Neural cell (in vitro differentiated cells): Measurements from ENCODE around the gene PES1.

Experiments used
- EP300 ChIP-seq: fragments of 450-650 bp; conservative IDR thresholded peaks from 2 replicates; pipeline ENCODE4 v1.6.1; 2014; ENCODE audit warnings: antibody characterized with exemption, mild to moderate bottlenecking, moderate library complexity; ENCODE audit not compliant: poor library complexity, severe bottlenecking
- EZH2 ChIP-seq: fragments of 200-600, 300-800 bp; shearing (Covaris generic), sonication (generic); IDR thresholded peaks from 2 replicates; pipeline ENCODE4 v1.6.1; 2014; ENCODE audit warnings: antibody characterized with exemption, low read length, borderline replicate concordance, mild to moderate bottlenecking; ENCODE audit not compliant: insufficient read depth, poor library complexity, severe bottlenecking
- POLR2AphosphoS5 ChIP-seq: IDR thresholded peaks from 2 replicates; pipeline ENCODE4 v1.6.1; 2012
- RAD21 ChIP-seq: fragments of 450-650 bp; conservative IDR thresholded peaks from 2 replicates; pipeline ENCODE4 v1.6.1; 2014; ENCODE audit warnings: antibody characterized with exemption, mild to moderate bottlenecking, moderate library complexity
- TAF1 ChIP-seq: IDR thresholded peaks from 2 replicates; pipeline ENCODE4 v1.6.1; 2012; ENCODE audit warnings: low read depth
- TF ChIP-seq, protein P1 (sequence below): fragments of 450-650 bp; IDR thresholded peaks from 2 replicates; pipeline ENCODE4 v1.5.1; 2014; ENCODE audit warnings: antibody characterized with exemption, mild to moderate bottlenecking, moderate library complexity; ENCODE audit not compliant: poor library complexity, severe bottlenecking
- TF ChIP-seq, protein P2 (sequence below): IDR thresholded peaks from 2 replicates; pipeline ENCODE4 v1.6.1; 2012; ENCODE audit warnings: borderline replicate concordance

DNA sequence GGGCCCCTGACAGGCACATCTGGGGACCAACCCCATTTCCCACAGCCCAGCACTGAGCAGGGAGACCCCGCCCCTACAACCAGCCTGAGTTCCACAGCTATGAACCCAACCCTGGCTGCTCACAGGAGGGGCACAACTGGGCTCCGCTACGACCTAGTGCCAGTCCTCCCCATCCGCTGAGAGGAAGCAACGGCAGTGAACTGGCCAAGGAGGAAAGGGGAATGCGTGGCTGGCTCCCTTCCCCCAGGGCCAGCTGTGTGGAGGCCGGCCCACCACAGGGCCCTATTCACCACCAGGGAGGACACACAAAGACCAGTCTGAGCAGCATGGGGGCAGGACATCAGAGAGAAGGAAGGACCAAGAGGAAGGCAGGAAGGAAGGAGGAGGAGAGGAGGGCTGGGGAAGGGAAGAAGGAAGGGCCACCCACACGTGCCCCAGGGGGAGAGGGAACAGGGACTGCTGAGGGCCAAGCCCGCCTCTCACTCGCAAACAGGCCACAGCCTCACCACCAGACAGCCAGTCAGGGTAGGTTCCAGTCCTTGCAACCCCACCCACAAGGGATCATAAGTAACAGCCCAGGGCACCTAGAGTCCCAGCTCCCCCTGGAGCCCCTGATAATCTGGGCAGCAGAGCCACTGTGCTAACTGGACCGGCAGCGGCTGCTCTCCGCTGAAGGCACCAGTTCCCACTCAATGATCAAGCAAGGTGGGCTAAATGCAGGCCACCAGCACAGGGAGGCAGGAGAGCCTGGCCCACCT lies 8.7 kb downstream of the PES1 start:
- TF ChIP-seq EP300: no peak
- TF ChIP-seq, protein P1, sequence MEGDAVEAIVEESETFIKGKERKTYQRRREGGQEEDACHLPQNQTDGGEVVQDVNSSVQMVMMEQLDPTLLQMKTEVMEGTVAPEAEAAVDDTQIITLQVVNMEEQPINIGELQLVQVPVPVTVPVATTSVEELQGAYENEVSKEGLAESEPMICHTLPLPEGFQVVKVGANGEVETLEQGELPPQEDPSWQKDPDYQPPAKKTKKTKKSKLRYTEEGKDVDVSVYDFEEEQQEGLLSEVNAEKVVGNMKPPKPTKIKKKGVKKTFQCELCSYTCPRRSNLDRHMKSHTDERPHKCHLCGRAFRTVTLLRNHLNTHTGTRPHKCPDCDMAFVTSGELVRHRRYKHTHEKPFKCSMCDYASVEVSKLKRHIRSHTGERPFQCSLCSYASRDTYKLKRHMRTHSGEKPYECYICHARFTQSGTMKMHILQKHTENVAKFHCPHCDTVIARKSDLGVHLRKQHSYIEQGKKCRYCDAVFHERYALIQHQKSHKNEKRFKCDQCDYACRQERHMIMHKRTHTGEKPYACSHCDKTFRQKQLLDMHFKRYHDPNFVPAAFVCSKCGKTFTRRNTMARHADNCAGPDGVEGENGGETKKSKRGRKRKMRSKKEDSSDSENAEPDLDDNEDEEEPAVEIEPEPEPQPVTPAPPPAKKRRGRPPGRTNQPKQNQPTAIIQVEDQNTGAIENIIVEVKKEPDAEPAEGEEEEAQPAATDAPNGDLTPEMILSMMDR: no peak
- TF ChIP-seq, protein P2, sequence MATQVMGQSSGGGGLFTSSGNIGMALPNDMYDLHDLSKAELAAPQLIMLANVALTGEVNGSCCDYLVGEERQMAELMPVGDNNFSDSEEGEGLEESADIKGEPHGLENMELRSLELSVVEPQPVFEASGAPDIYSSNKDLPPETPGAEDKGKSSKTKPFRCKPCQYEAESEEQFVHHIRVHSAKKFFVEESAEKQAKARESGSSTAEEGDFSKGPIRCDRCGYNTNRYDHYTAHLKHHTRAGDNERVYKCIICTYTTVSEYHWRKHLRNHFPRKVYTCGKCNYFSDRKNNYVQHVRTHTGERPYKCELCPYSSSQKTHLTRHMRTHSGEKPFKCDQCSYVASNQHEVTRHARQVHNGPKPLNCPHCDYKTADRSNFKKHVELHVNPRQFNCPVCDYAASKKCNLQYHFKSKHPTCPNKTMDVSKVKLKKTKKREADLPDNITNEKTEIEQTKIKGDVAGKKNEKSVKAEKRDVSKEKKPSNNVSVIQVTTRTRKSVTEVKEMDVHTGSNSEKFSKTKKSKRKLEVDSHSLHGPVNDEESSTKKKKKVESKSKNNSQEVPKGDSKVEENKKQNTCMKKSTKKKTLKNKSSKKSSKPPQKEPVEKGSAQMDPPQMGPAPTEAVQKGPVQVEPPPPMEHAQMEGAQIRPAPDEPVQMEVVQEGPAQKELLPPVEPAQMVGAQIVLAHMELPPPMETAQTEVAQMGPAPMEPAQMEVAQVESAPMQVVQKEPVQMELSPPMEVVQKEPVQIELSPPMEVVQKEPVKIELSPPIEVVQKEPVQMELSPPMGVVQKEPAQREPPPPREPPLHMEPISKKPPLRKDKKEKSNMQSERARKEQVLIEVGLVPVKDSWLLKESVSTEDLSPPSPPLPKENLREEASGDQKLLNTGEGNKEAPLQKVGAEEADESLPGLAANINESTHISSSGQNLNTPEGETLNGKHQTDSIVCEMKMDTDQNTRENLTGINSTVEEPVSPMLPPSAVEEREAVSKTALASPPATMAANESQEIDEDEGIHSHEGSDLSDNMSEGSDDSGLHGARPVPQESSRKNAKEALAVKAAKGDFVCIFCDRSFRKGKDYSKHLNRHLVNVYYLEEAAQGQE: no peak
- TF ChIP-seq RAD21: no peak
- TF ChIP-seq EZH2: no peak
- no peak for TF ChIP-seq POLR2AphosphoS5
- no peak for TF ChIP-seq TAF1
